Esophagus squamous epithelium (tissue), 5 donors: ENCODE results near the gene SLC12A8. TPM values are rescaled to one million over a fixed set of nuclear protein-coding genes. Genes with fewer than 3 reads are reported as not detected.
A peak's percentile ranks its signal among the peaks of the same experiment; 100 is the strongest.

Source experiments
- DNase-seq: peaks from one replicate; lab custom pipeline; 2025; lab: John Stamatoyannopoulos, UW
- H3K27ac ChIP-seq, 4 donors: fragments of 200-600 bp; sonication (generic); one replicate each; pipeline ENCODE4 v1.5.1; 2016 to 2019; ENCODE audit warnings: mild to moderate bottlenecking in 1 of 4
- H3K27me3 ChIP-seq, 4 donors: fragments of 200-600 bp; sonication (generic); 1 replicate in 3 of 4; 2 replicates in 1 of 4; pipeline versions ENCODE4 v1.5.1 to v1.6.0; 2017 to 2021; ENCODE audit warnings: antibody characterized with exemption in 1 of 4
- H3K36me3 ChIP-seq, 3 donors: fragments of 200-600 bp; sonication (generic); one replicate each; pipeline ENCODE4 v1.5.1; 2016 to 2019
- H3K4me1 ChIP-seq, 3 donors: fragments of 200-600 bp; sonication (generic); one replicate each; pipeline ENCODE4 v1.5.1; 2017 to 2019
- H3K4me3 ChIP-seq, 4 donors: fragments of 200-600 bp; sonication (generic); 1 replicate in 3 of 4; 2 replicates in 1 of 4; pipeline ENCODE4 v1.5.1; 2016 to 2019; ENCODE audit warnings: mild to moderate bottlenecking in 2 of 4, moderate library complexity in 1 of 4
- H3K9me3 ChIP-seq, 3 donors: fragments of 200-600 bp; sonication (generic); one replicate each; pipeline ENCODE4 v1.5.1; 2016 to 2019
- POLR2A ChIP-seq, 4 donors: fragments of 450-650 bp; IDR thresholded peaks; one replicate each; pipeline ENCODE4 v1.6.1; 2017; ENCODE audit warnings: antibody characterized with exemption in 4 of 4, mild to moderate bottlenecking in 4 of 4, moderate library complexity in 3 of 4
- WGBS, 2 donors: methylation state at CpG; one replicate each; pipeline ENCODE4 v1.1.5; 2018; 5-methylcytosine and 5-hydroxymethylcytosine counted together
- intact Hi-C: fragments of 100-400 bp; cut with DNase I; formaldehyde crosslinking; loops from one replicate; pipeline ENCODE4 v1.15.0; 2022
- total RNA-seq, 4 donors: library from RNA; depleted of rRNA; stranded (reverse); fragments of >200 nt; gene quantifications; one replicate each; pipeline ENCODE4 v1.1.0, GENCODE V29; 2016
- TF ChIP-seq, protein P1 (sequence below), 6 experiments: fragments of 450-650 bp in 4 of 6; fragments of 200-600 bp in 2 of 6; sonication (generic) in 2 of 6; IDR thresholded peaks; one replicate each; pipeline ENCODE4 v1.5.1; 2016 to 2019; ENCODE audit warnings: antibody characterized with exemption in 6 of 6, mild to moderate bottlenecking in 4 of 6, moderate library complexity in 4 of 6
- donor health status: DM: yes; HTN: yes; CAD: no.

Gene SLC12A8
- total RNA-seq, 4 donors from 2014 or later: 9.9 to 15.9 (median 13.8) TPM

DNA sequence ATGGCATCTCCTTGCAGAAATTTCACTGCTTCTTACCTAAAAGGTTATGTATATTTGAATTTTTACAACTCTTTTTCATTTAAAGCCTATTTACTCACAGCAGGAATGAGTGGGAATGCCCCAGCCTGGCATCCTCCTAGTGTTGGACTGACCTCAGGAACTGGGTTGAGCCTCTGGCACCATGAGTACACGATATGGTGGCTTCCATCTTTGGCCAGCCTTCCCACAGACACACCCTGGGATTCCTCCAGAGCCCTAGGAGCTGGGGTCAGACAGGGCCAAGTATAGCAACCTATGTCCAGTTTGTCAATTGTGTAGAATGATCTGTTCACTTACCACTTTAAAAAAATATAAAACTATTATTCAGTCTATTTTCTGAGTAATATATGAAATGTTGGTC, 99.6 kb downstream of the SLC12A8 start:
- TF ChIP-seq POLR2A (IDR thresholded peaks at IDR 0.05): no peak
- TF ChIP-seq, protein P1, sequence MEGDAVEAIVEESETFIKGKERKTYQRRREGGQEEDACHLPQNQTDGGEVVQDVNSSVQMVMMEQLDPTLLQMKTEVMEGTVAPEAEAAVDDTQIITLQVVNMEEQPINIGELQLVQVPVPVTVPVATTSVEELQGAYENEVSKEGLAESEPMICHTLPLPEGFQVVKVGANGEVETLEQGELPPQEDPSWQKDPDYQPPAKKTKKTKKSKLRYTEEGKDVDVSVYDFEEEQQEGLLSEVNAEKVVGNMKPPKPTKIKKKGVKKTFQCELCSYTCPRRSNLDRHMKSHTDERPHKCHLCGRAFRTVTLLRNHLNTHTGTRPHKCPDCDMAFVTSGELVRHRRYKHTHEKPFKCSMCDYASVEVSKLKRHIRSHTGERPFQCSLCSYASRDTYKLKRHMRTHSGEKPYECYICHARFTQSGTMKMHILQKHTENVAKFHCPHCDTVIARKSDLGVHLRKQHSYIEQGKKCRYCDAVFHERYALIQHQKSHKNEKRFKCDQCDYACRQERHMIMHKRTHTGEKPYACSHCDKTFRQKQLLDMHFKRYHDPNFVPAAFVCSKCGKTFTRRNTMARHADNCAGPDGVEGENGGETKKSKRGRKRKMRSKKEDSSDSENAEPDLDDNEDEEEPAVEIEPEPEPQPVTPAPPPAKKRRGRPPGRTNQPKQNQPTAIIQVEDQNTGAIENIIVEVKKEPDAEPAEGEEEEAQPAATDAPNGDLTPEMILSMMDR (IDR thresholded peaks at IDR 0.05): no peak
- 44% methylated on average over 1 of the region's 1 CpG; no CpG with 5 or more reads in 1 of the 2 donors for WGBS, 2 donors

DNA sequence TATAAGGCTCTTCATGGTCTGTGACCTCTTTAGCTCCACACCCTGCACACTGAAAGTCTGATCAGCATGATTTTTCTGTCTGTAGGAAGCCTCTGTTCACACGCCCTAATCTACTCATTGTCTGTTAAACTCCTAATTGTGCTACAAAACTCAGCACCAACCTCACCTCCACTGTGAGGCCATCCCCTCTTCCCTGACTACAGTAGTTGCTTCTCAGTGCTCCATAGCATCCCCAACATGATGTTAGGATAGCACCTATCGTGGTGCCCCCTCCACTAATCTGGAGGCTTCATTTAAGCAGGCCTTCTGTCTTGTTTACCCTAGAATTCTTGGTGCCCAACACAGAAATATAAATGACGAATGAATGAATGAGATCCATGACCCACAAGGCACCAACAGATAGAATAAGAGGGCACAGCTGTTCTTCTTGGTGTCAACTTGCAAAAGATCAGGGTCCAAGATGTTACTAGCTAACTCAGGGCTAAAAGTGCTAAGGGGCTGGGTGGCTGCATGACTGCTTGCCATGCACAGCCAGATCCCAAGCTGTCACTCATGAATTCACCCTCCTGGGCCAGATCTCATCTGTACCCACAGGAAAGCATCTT, 101.6 kb downstream of the SLC12A8 start:
- Histone ChIP-seq H3K27me3 (no peaks in the 10 kb centered on the region), H3K4me1 (peaks cover 25 to 55% (median 34%) of the 10 kb centered on the region in 3 donors), H3K4me3 (no peak overlapping the region), H3K9me3 (no peaks in the 10 kb centered on the region), H3K27ac (peak overlapping the region in 1 of 4 donors; percentile 50), H3K36me3 (no peaks in the 10 kb centered on the region)
- intact Hi-C loops: no loop called here
- DNase-seq: no peak
- 69 to 76% methylated on average over 3 of the region's 3 CpGs for WGBS, 2 donors
- TF ChIP-seq, protein P1 (IDR thresholded peaks at IDR 0.05): no peak
- TF ChIP-seq POLR2A (IDR thresholded peaks at IDR 0.05): no peak

More for the DNA sequence above, 99.6 kb downstream of the SLC12A8 start:
- H3K27ac ChIP-seq: no peak overlapping the region
- intact Hi-C loops: no loop called here
- H3K4me3 ChIP-seq: no peak overlapping the region
- peaks cover 37 to 61% (median 38%) of the 10 kb centered on the region in 3 donors for H3K4me1 ChIP-seq
- H3K9me3 ChIP-seq: no peaks in the 10 kb centered on the region
- DNase-seq: no peak
- H3K36me3 ChIP-seq: no peaks in the 10 kb centered on the region
- no peaks in the 10 kb centered on the region for H3K27me3 ChIP-seq

DNA sequence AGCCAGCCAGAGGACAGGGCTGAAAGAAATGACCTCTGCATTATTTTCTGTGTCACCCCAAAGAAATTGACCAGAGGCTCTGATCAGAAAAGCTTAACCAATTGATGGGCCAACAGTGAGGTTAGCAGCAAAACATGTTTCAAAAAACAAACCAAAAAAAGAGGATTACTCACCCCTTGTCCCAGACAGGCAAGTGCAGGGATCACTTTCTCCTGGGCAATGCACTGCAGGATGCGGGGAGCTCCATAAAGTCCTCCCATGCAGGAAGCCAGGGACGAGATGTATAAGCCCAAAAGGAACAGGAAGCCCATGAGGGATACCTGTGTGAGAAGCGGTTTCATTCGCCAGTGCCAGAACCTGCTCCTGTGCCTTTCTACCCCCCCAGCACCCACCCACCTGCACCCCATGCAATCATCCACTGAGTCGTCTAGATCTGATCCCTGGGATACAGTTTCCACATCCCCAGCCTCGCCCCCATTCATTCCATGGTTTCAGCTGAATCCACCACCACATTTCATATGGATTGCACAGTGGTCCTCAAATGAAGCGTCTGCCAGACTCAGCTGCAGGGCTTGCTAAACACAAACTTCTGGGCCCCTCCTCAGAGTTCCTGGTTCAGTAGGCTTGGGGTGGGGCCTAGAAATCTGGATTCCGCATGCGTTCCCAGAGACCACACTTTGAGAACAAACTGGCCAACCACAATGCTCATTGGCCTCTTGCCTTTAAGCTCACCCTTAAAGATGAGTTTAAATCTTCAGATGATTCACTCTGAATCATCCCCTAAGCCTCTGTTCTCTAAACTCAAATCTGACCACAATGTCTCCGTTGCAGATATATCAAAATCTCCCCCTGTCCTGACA, 102.3 kb downstream of the SLC12A8 start:
- Histone ChIP-seq H3K27me3 (no peaks in the 10 kb centered on the region), H3K4me1 (peaks cover 19 to 48% (median 30%) of the 10 kb centered on the region in 3 donors), H3K9me3 (no peaks in the 10 kb centered on the region), H3K36me3 (no peaks in the 10 kb centered on the region), H3K4me3 (no peak overlapping the region), H3K27ac (peak overlapping the region in 2 of 4 donors; percentile 17 to 50)
- WGBS, 2 donors: 66 to 69% methylated on average over 10 of the region's 10 CpGs
- TF ChIP-seq POLR2A (IDR thresholded peaks at IDR 0.05): no peak
- TF ChIP-seq, protein P1 (IDR thresholded peaks at IDR 0.05): no peak
- intact Hi-C loops: no loop called here
- no peak for DNase-seq

DNA sequence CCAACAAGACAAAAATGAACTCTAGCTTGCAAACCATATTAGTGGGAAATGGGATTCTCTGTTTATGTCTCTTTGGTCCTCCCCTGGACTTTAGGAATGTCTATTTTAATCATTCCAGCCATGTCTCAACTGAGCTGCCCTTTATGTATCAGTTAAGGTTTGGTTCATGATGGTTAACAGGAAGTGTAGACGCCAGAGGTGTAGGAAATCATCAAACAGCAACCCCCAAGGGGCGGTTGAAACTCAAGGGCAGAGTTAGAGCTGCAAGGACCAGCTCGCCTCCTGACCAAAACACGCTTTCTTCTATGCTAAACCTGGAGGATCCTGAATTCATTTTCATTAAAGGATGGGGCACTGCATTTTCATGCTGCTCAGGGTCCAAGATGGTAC, 103.0 kb downstream of the SLC12A8 start:
- no peak overlapping the region for H3K4me3 ChIP-seq
- no peaks in the 10 kb centered on the region for H3K36me3 ChIP-seq
- DNase-seq: no peak
- TF ChIP-seq POLR2A (IDR thresholded peaks at IDR 0.05): no peak
- TF ChIP-seq, protein P1 (IDR thresholded peaks at IDR 0.05): no peak
- no peaks in the 10 kb centered on the region for H3K27me3 ChIP-seq
- H3K9me3 ChIP-seq: no peaks in the 10 kb centered on the region
- H3K27ac ChIP-seq: no peak overlapping the region
- H3K4me1 ChIP-seq: peaks cover 19 to 45% (median 30%) of the 10 kb centered on the region in 3 donors
- 87 to 96% methylated on average over 2 to 4 of the region's 4 CpGs for whole genome bisulfite sequencing, 2 donors
- intact Hi-C loops: no loop called here
